Measurements from ENCODE around the gene LGALS4.

LGALS4 gene

GRCh38 chr19:38838208-38838985, 25.7 kb upstream of the LGALS4 start:
- H3K4me2 ChIP-seq (ENCODE audit: low read length): no peak overlapping the region
- H3K27me3 ChIP-seq (ENCODE audit: control insufficient read depth, low read length): no peaks in the 10 kb centered on the region
- no peak overlapping the region for H3K27ac ChIP-seq (ENCODE audit: low read depth, low read length)
- no peaks in the 10 kb centered on the region for H3K9me2 ChIP-seq (replicated peaks; ENCODE audit: control insufficient read depth, low read length)
- H3K9me3 ChIP-seq (ENCODE audit: control insufficient read depth, insufficient read depth, low read length): no peaks in the 10 kb centered on the region
- TF ChIP-seq EZH2phosphoT487 (IDR thresholded peaks at IDR 0.05; ENCODE audit: borderline replicate concordance, low read length): no peak
- TF ChIP-seq CTCF (IDR thresholded peaks at IDR 0.05; ENCODE audit: low read depth, low read length, poor library complexity, severe bottlenecking): no peak
- peaks cover 27% of the 10 kb centered on the region for H3K79me2 ChIP-seq (ENCODE audit: control insufficient read depth, low read length)
- peaks cover 8% of the 10 kb centered on the region; the same call in 1 of the 2 replicates for H4K20me1 ChIP-seq (ENCODE audit: control insufficient read depth, insufficient read depth, low read depth, low read length)
- peaks cover 14% of the 10 kb centered on the region for H3K4me1 ChIP-seq (ENCODE audit: control insufficient read depth, low read length)
- no peak overlapping the region for H3K4me3 ChIP-seq (ENCODE audit: low read length)
- H3F3A ChIP-seq (ENCODE audit: control insufficient read depth, insufficient read depth): peaks cover 65% of the 10 kb centered on the region
- H3K36me3 ChIP-seq (ENCODE audit: control insufficient read depth, low read length): peaks cover 80% of the 10 kb centered on the region

- Histone ChIP-seq H3K9me2 (replicated peaks; ENCODE audit: control insufficient read depth, low read length) (no peaks in the 10 kb centered on the region), H3K36me3 (ENCODE audit: control insufficient read depth, low read length) (peaks cover 73% of the 10 kb centered on the region), H3K27ac (ENCODE audit: low read depth, low read length) (no peak overlapping the region), H3K27me3 (ENCODE audit: control insufficient read depth, low read length) (no peaks in the 10 kb centered on the region), H3K4me2 (ENCODE audit: low read length) (no peak overlapping the region), H3F3A (ENCODE audit: control insufficient read depth, insufficient read depth) (peaks cover 69% of the 10 kb centered on the region), H3K79me2 (ENCODE audit: control insufficient read depth, low read length) (peaks cover 20% of the 10 kb centered on the region), H3K4me3 (ENCODE audit: low read length) (no peak overlapping the region), H3K4me1 (ENCODE audit: control insufficient read depth, low read length) (peaks cover 7% of the 10 kb centered on the region), H3K9me3 (ENCODE audit: control insufficient read depth, insufficient read depth, low read length) (no peaks in the 10 kb centered on the region), H4K20me1 (ENCODE audit: control insufficient read depth, insufficient read depth, low read depth, low read length) (peaks cover 7% of the 10 kb centered on the region; the same call in 1 of the 2 replicates)
- TF ChIP-seq CTCF (IDR thresholded peaks at IDR 0.05; ENCODE audit: low read depth, low read length, poor library complexity, severe bottlenecking) (no peak), EZH2phosphoT487 (IDR thresholded peaks at IDR 0.05; ENCODE audit: borderline replicate concordance, low read length) (no peak)
Observed at GRCh38 chr19:38837656-38838121, 24.9 kb upstream of the LGALS4 start.

DNA sequence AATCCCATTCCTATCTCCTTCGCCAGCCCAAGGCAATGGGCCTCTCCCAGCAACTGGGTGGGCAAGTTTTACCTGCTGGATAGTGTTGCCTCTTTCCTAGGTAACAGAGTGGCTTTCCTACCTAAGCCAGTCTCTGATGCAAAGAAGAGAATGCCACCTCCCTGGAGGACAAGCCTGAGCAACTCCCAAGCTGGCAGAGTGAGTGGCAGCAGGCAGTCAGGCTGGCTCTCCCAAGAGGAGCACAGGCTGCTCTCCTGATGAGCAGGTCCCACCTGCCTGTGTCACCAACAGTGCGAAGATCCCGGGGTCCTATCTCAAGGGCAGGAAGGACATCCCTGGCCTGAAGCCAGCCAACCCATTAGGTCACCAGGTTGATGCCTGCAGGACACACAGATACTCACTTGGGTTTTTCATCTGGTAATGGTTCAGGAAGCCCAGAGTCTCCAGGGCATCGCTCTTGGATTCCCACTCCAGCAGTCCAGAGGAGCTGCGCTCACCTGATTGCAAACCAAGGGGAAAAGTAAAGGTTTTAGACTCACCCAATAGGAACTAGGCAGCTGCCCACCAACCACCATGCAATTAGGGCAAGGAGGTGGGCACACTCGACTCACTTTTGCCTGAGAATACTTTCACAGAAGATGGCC, 24.4 kb upstream of the LGALS4 start:
- no peak overlapping the region for H3K4me2 ChIP-seq (ENCODE audit: low read length)
- H4K20me1 ChIP-seq (ENCODE audit: control insufficient read depth, insufficient read depth, low read depth, low read length): peaks cover 7% of the 10 kb centered on the region; the same call in 1 of the 2 replicates
- peaks cover 67% of the 10 kb centered on the region for H3K36me3 ChIP-seq (ENCODE audit: control insufficient read depth, low read length)
- H3K79me2 ChIP-seq (ENCODE audit: control insufficient read depth, low read length): peaks cover 14% of the 10 kb centered on the region
- H3K9me3 ChIP-seq (ENCODE audit: control insufficient read depth, insufficient read depth, low read length): no peaks in the 10 kb centered on the region
- no peak overlapping the region for H3K27ac ChIP-seq (ENCODE audit: low read depth, low read length)
- no peak for TF ChIP-seq CTCF (IDR thresholded peaks at IDR 0.05; ENCODE audit: low read depth, low read length, poor library complexity, severe bottlenecking)
- TF ChIP-seq EZH2phosphoT487 (IDR thresholded peaks at IDR 0.05; ENCODE audit: borderline replicate concordance, low read length): no peak
- peaks cover 66% of the 10 kb centered on the region for H3F3A ChIP-seq (ENCODE audit: control insufficient read depth, insufficient read depth)
- H3K4me1 ChIP-seq (ENCODE audit: control insufficient read depth, low read length): peaks cover 11% of the 10 kb centered on the region
- H3K9me2 ChIP-seq (replicated peaks; ENCODE audit: control insufficient read depth, low read length): no peaks in the 10 kb centered on the region
- no peaks in the 10 kb centered on the region for H3K27me3 ChIP-seq (ENCODE audit: control insufficient read depth, low read length)
- H3K4me3 ChIP-seq (ENCODE audit: low read length): no peak overlapping the region

Data from DOHH2 (cell line).